NCI-H2196 treated with DMSO at 0.1 percent for 48 hours (cell line): ENCODE data around the gene PCGF2.

Source experiments
- DNase-seq: peaks from one replicate; lab custom pipeline; 2025; ENCODE audit not compliant: unreplicated experiment; lab: John Stamatoyannopoulos, UW

Gene PCGF2

GRCh38 chr17:38751808-38752307, 3.7 kb upstream of the PCGF2 start:
- DNase-seq: peak; percentile 43

DNA sequence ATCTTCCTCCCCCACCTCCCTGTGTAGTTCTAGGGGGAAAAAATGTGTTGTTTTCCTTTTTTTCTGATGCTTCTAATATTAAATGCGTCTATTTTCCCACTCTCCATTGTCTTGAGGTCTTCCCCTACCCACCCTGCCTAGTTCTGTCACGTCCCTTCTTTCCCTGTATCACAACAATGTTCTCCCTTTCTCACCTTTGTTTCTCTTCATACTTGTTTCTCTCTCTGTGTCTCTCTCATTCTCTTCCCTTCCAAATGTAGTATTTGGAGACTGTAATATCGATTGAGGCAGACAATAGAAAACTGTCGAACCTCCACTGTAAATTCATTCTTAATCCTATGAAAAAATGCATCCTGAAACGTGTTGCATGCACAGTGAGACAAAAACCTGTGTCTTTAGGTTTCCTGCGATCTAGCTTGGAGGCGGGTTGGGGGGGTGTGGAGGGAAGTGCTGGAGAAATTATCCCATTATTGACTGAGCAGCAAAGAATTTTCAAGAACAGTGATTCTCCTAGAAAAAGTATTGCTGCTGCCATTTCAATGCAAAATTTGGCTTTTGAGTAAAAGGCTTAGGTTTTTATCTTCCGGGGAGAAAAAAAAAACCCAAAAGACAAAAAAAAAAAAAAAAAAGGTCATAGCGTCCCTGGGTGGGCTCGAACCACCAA, 3.1 kb upstream of the PCGF2 start:
- no peak for DNase-seq

DNA sequence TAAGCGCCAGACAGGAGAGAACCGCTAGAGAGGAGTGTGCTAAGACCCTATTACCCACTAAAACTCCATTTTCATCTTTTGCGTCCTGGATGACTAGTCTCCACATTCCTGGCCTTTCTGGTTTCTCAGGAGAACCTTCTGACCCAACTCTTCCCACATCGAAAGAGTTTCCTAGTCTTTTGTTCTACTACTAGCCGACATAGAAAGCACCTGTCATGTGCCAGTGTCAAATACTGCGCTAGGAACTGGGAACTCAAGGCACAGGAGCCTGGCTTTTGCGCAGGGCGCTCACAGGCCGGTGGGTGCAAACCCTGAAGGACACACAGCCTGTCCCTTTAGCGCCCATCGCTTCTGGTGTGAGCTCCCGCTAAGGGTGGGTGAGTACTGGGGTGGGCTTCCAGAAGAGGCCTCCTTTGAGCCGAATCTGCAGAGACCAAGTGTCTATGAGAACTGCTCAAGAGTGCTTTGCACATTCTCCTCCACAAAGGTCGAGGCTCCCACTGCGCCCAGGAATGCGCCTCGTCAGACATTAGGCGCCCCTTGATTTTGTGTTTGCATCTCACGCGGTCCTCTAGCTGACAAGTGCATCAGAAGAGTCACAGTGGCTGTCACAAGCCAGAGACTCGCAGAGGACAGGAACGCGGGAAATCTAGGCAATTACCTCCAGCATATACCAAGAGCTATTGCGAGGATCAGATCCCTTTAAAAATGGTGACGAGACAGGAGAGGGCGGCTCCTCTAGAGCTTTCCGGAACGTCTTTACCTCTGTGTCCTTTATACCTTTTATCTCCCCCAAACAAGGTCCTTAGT, 2.4 kb upstream of the PCGF2 start:
- DNase-seq: no peak

DNA sequence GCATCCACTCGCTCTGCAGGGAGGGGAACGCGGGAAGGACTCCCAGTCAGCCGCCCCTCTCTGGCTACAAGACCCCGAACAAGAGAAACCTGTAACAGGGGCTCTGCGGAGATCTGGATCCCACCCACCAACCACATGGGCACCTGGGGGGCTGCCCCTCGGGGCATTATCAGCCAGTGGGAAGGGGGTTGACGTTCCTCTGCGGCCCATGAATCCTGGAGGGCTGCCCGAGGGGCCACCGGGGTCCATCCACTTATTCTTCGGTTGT, 1.8 kb upstream of the PCGF2 start:
- DNase-seq: no peak

- DNase-seq: peak; percentile 33
Measured at GRCh38 chr17:38749223-38750043, 1.3 kb upstream of the PCGF2 start.

DNA sequence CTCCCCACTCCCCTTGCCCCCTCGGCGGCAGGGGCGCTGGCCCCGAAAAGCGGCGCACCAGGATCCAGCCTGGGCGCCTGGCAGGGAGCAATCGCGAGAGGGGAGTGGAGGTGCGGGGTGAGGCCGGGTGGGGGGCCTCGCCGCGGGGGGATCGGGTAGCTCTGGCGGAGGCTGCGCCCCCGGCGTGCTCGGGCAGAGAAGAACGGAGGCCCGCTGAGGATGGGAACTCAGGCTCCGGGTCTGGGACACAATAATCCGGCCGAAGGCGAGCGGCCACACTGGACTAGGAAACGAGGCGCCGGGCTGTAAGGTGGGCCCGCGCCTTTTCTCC, 721 bp upstream of the PCGF2 start:
- DNase-seq: no peak

- no peak for DNase-seq
Measured at GRCh38 chr17:38747463-38748148, 530 bp downstream of the PCGF2 start.

- DNase-seq: no peak
Measured at GRCh38 chr17:38746849-38747462, 1.2 kb downstream of the PCGF2 start.

- DNase-seq: no peak
Measured at GRCh38 chr17:38746004-38746848, 1.9 kb downstream of the PCGF2 start.

GRCh38 chr17:38745545-38745944, 2.6 kb downstream of the PCGF2 start:
- DNase-seq: no peak

GRCh38 chr17:38743556-38744171, 4.5 kb downstream of the PCGF2 start:
- peak; percentile 11 for DNase-seq

DNA sequence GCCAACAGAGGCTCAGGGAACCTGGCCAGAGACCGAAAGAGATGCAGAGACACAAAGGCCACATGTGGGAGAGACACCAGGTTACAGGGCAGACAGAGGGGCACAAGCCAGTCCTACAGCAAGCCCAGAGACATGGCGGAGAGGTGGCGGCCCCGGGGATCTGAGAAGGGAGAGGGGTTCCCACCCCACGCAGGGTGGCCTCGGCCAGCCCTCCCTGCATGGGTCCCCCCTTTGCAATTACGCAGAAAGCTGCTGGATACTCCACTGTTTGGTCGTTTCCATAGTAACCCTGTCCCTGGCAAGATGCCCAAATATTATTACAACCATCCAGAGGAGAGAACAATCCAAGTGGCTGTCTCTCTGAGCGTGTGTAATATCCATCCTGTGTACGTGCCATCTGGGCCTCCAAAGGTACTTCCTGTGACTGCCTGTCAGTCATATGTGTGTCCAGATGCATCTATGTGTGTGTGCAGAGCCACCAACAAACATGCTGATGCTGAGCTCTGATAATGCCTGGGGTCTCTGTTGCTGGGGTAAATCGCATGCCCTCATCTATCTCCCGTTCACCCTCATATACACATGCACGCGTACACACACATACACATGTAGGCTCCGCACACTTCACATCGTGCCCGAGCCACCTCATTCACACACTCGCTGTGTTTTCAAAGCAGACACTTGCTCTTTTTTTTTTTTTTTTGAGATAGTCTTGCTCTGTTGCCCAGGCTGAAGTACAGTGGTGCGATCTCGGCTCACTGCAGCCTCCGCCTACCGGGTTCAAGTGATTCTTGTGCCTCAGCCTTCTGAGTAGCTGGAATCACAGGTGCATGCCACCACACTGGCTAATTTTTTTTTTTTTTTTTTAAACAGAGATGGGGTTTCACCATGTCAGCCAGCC, 5.5 kb downstream of the PCGF2 start:
- DNase-seq: peak; percentile 34

DNA sequence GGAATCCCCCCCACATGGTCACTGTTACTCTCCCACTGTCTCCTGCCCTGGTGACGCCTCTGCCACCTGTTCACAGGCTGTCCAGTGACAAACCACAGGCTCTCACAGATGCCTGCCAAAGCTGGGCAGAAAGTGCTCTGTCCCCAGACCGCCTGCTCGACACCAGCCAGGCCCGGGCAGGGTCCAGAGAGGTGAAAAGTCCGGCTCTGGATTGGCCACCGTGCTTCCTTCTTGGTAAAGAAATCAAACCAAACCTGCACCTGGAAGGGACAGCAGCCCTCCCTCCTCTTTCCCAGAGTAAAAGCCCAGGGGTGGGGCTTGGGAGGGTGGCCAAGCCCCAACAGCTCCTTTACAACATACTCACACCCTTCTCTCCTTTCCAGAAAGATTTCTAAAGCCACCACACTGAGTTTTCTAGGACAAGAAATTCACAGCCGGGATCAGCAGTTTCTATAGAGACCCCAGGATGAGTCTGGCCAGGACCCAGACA, 6.2 kb downstream of the PCGF2 start:
- DNase-seq: peak; percentile 32

DNA sequence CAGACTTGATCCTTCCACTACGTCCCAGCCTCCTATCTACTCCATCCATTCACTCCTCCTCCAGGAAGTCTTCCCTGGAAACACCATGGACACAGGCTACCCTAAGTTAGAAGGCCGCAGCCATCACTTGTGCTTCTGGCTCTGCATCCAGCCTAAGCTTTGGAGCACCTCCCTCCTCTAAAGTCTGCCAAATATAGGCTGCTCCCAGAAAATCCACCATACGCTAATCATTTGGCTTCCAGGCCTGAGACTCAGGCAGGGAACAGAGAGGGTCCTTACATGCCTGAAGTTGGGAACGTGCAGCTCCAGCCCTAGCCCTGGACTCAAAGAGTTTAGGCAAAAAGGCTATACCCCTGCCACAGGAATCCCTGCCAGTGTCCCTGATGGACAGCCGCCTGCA, 6.7 kb downstream of the PCGF2 start:
- DNase-seq: no peak

GRCh38 chr17:38740806-38741205, 7.3 kb downstream of the PCGF2 start:
- no peak for DNase-seq

GRCh38 chr17:38740044-38740443, 8.1 kb downstream of the PCGF2 start:
- DNase-seq: no peak

DNA sequence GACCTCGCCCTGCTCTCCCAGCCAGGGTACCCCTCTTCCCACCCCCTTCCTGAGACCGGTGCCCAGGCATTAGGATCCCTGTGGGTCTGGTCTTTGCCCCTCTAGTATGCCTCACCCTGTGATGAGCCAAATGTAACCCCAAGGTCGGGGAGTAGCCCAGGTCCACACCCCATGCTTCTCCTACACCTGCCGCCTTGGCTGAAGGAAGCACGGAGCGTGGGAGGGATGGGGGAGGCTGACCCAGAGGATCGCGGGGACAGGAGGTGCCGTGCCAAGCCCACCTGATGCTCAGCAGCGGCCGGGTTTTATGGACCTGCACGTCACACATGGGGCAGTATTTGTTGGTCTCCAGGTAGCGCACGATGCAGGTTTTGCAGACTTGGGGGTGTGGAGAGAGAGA, 8.8 kb downstream of the PCGF2 start:
- DNase-seq: no peak

GRCh38 chr17:38738686-38739085, 9.4 kb downstream of the PCGF2 start:
- DNase-seq: no peak
